Astrocyte of the cerebellum (primary cell): Measurements from ENCODE around the gene RFFL.
"Not testable (repeated sequence)": the region's sequence is repeated elsewhere in the genome, so short reads cannot be mapped to it uniquely, and the experiment has no call there.

Source experiments
- DNase-seq: peaks from one replicate; pipeline ENCODE4 v3.0.0-alpha.2; 2011; ENCODE audit warnings: low read depth
- H3K4me3 ChIP-seq: 2 replicates; pipeline ENCODE4 v1.5.1; 2011; ENCODE audit warnings: mild to moderate bottlenecking, low read depth, low read length, moderate library complexity
- in situ Hi-C: cut with HindIII; loops from 2 replicates; pipeline ENCODE4 v1.10.0; 2017; ENCODE audit warnings: low sequenced_read_pairs
- TF ChIP-seq, protein P1 (sequence below): IDR thresholded peaks from 2 replicates; pipeline ENCODE4 v1.5.1; 2012; ENCODE audit warnings: low read length, low read depth, moderate library complexity, mild to moderate bottlenecking; ENCODE audit errors: missing control alignments

RFFL gene

DNA sequence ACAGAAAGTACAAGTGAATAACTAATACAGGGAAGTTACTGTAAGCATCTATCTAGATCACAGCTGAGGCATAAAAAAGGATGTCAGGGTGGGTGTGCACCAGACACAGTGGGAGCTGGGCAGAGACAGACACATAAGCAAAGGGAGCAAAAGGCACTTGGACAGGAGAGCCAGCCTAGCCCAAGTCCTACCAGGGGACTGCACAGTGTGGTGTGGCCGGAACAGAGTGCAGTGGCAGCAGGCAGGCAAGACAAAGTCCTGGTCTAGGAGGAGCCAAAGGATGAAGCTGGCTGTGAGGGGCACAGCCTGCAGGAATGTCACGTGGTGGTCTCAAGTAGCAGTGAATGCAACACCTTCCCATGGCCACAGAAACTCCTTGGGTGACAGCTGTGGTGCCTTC lies 34.3 kb upstream of the RFFL start:
- H3K4me3 ChIP-seq = no peak overlapping the region
- in situ Hi-C loops = no loop called here
- TF ChIP-seq, protein P1, sequence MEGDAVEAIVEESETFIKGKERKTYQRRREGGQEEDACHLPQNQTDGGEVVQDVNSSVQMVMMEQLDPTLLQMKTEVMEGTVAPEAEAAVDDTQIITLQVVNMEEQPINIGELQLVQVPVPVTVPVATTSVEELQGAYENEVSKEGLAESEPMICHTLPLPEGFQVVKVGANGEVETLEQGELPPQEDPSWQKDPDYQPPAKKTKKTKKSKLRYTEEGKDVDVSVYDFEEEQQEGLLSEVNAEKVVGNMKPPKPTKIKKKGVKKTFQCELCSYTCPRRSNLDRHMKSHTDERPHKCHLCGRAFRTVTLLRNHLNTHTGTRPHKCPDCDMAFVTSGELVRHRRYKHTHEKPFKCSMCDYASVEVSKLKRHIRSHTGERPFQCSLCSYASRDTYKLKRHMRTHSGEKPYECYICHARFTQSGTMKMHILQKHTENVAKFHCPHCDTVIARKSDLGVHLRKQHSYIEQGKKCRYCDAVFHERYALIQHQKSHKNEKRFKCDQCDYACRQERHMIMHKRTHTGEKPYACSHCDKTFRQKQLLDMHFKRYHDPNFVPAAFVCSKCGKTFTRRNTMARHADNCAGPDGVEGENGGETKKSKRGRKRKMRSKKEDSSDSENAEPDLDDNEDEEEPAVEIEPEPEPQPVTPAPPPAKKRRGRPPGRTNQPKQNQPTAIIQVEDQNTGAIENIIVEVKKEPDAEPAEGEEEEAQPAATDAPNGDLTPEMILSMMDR = no peak
- DNase-seq = no peak

DNA sequence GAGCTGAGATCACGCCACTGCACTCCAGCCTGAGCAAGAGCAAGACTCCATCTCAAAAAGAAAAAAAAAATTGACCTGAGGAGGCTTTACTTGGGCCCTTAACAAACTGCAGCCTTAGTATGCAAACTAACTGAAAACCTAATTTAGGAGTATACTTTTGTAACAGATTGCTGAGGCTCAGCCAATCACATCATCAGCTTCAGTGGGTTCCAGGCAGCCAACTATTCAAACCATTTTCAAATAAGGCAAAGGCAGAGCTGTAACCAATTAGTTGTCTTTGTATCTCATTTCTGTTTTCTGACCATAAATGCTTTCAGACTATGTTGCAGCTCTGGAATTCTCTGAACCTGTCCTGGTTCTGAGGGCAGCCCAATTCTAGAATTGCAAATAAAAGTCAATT lies 32.2 kb upstream of the RFFL start:
- in situ Hi-C loops = no loop called here
- TF ChIP-seq, protein P1 = no peak
- DNase-seq = no peak
- no peak overlapping the region for H3K4me3 ChIP-seq

DNA sequence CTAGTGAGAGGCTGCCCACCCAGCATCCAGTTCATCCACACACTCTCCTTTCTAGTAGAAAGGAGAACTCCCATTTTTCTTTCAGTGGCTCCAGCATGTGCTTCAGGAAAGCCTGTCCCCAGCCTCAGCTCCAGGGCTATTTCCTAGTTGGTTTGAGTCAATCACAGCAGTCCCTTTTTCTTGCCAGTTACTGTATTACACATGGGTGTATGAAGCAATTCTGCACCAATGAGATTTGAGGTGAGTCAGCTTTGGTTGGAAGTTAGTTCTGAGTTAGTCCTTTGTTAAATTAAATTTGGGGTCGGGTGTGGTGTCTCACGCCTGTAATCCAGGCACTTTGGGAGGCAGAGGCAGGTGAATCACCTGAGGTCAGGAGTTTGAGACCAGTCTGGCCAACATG lies 31.4 kb upstream of the RFFL start:
- in situ Hi-C loops = no loop called here
- peak; percentile 60 for DNase-seq
- TF ChIP-seq, protein P1 = no peak
- H3K4me3 ChIP-seq = no peak overlapping the region

DNA sequence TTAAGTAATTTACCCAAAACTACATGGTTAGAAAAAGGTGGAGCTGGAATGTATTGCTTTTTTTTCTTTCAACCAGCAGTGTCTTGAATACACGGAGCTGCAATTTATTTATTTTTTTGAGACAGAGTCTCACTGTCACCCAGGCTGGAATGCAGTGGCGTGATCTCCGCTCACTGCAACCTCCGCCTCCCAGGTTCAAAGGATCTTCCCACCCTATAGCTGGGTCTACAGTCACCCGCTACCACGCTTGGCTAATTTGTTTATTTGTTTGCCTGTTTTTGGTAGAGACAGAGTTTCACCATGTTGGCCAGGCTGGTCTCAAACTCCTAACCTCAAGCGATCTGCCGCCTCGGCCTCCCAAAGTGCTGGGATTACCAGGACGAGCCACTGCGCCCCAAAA lies 27.2 kb upstream of the RFFL start:
- H3K4me3 ChIP-seq, in situ Hi-C loops, DNase-seq: not testable (repeated sequence)

DNA sequence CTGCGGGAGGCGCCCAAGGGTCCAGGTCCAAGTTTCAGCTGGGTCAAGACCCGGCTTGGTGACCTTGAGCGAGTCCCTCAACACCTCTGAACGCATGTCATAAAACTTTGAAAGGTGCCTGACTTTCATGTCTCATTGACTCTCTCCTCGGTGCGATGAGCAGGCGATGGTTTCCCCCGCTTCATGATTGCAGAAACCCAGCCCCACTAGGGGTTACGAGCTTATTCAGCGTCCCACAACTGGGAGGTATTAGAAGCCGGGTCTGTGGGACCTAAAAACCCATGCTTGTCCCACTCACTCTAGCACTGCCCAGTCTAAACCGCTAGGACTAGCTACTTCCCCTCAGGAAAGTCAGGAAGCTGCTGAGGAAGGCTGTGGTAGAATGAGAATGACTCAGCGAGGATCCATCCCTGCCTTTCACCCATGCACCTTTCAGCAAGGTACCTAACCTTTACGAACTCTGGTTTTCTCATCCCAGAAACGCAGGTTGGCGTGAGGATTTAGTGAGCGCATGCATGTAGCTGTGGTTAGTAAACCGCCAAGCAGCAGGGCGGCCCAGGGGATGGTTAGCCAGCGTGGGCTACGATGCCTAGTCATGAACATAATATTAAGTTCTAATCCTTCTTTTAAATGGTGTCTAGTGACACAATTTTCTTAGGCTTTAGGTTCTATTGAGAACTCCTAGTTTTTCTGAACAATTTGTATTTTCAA lies 26.2 kb upstream of the RFFL start:
- in situ Hi-C loops = no loop called here
- H3K4me3 ChIP-seq = peak overlapping the region; percentile 15
- TF ChIP-seq, protein P1 = no peak
- no peak for DNase-seq

DNA sequence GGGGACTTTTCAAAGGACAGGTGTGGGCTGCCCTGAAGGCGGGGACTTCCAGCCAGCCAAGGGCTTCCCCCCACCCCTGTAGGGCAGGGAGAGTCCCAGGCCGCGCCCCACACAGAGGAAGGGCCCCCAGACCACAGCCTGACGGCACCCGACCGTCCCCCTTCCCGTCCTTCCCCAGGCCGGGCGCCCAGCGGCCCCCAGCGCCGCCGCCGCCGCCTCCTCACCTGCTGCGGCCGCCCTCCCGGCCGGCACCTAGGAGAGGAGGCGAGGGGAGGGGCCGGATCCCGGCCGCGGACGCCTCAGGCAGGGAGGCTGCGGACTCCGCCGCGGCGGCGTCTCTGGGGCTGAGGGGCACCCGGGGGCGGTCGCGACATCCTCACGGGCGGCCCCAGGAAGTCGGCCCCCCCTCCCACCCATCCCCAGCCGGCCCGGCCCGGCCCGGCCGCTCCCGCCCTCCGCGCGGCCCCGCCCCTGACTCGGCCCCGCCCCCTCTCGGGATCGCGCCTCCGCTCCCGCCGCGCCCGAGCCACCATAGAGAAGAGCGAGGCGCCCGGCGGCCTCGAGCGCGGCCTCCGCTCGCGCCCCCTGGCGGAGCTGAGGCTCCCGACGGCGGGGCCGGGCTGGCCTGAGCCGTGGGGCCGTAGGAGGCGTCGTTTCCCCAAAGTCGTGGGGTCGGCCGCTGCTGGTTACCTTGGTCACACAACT lies 25.5 kb upstream of the RFFL start:
- TF ChIP-seq, protein P1 = peak; percentile 70
- peak; percentile 24 for DNase-seq
- H3K4me3 ChIP-seq = peak overlapping the region; percentile 78
- in situ Hi-C loops = no loop called here

DNA sequence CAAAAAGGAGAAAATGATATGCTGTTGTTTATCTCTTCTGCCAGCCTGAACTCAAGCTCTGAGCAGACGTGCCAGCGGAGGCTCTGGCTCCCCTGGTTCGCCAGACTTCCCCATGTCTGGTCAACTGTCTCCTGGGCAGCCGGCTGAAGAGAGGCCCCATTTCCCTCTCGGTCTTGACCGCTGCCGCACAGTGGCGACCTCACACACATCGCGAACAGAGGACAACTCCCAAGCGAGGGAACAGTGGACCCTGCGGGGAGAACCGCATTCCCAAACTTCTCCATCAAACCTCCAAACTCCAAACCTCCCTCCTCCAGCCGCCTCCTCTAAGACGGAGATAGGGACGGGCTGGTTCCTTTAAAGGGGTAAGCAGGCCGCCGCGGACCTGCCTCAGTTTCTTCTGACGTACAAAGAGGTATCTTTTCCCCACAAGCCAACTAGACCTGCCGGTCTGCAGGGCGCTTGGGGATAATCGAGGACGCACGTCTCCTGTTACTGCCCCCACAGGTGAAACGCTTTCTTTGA lies 24.9 kb upstream of the RFFL start:
- peak overlapping the region; percentile 78 for H3K4me3 ChIP-seq
- in situ Hi-C loops = no loop called here
- no peak for DNase-seq
- TF ChIP-seq, protein P1 = no peak
